ENCODE results near the gene ANG. TPM values are rescaled to one million over a fixed set of nuclear protein-coding genes. Genes with fewer than 3 reads are reported as not detected.

The ANG gene
- total and polyA plus RNA-seq, 2 donors (not counting 1 experiment from before 2014, with no cell fraction given), result 1.7 to 2.0 TPM

- ChIA-PET CTCF (interaction anchor here (0.6 to 1.2 kb wide), 3 partner anchors 10 to 402 kb away, joined by 3 read pairs; no protein-coding TSS in a partner anchor), POLR2A (no interaction called here)
- Histone ChIP-seq H3K79me2 (ENCODE audit: control insufficient read depth, insufficient read depth, low read length) (no peaks in the 10 kb centered on the region), H3K9me3 (ENCODE audit: control extremely low read depth in 1 of 3, control insufficient read depth in 2 of 3, insufficient read depth in 1 of 3, low read length in 2 of 3) (peaks cover 0 to 2% (median 0%) of the 10 kb centered on the region in 3 donors), H3K27ac (ENCODE audit: low read length in 2 of 2) (no peak overlapping the region), H2AFZ (ENCODE audit: insufficient read depth, low read depth, low read length, poor library complexity, severe bottlenecking) (no peak overlapping the region), H3K9ac (ENCODE audit: low read length) (no peak overlapping the region), H3K4me1 (ENCODE audit: control insufficient read depth in 2 of 2, insufficient read depth in 2 of 2, low read length in 2 of 2) (peaks cover 0 to 14% of the 10 kb centered on the region in 2 donors), H3K4me3 (ENCODE audit: control extremely low read depth in 1 of 5, extremely low read depth in 1 of 5, insufficient read depth in 1 of 5, low read depth in 2 of 5, low read length in 4 of 5) (no peak overlapping the region), H3K4me2 (replicated peaks; ENCODE audit: low read depth, low read length, poor library complexity, severe bottlenecking) (no peak overlapping the region), H3K36me3 (replicated peaks in 1 of 2; ENCODE audit: control extremely low read depth in 1 of 2, control insufficient read depth in 1 of 2, extremely low read depth in 1 of 2, insufficient read depth in 2 of 2, low read length in 1 of 2) (no peaks in the 10 kb centered on the region), H4K20me1 (ENCODE audit: control insufficient read depth, insufficient read depth, low read length, poor library complexity, severe bottlenecking) (no peaks in the 10 kb centered on the region), H3K27me3 (replicated peaks in 1 of 4; ENCODE audit: control extremely low read depth in 1 of 4, control insufficient read depth in 3 of 4, insufficient read depth in 4 of 4, low read length in 3 of 4) (no peaks in the 10 kb centered on the region)
- H3K9me3 Mint-ChIP-seq (ENCODE audit: insufficient read depth), result no peaks in the 10 kb centered on the region
- no peak for TF ChIP-seq EZH2 (IDR thresholded peaks at IDR 0.05; ENCODE audit: borderline replicate concordance, insufficient read depth, low read depth, low read length, poor library complexity, severe bottlenecking)
- TF ChIP-seq CTCF (IDR thresholded peaks at IDR 0.05), result no peak
- H3K27ac Mint-ChIP-seq, result no peak overlapping the region
- intact Hi-C loops (cut with micrococcal nuclease), result no loop called here
- WGBS (ENCODE audit: insufficient coverage), result no CpG with 5 or more reads among the region's 5 CpGs
- H3K27me3 Mint-ChIP-seq, result peaks cover 8% of the 10 kb centered on the region
- ATAC-seq (ENCODE audit: low read depth) (no peak), DNase-seq (no peak)
- no peak overlapping the region for H3K4me3 Mint-ChIP-seq
- H3K4me1 Mint-ChIP-seq, result peaks cover 24% of the 10 kb centered on the region
These were observed 43.9 kb downstream of the ANG start for GRCh38 chr14:20732477-20732876.

- no peak for ATAC-seq (ENCODE audit: low read depth)
- intact Hi-C loops (cut with micrococcal nuclease), result no loop called here
- DNase-seq, result no peak
- peaks cover 5% of the 10 kb centered on the region for H3K27me3 Mint-ChIP-seq
- no peak for TF ChIP-seq EZH2 (IDR thresholded peaks at IDR 0.05; ENCODE audit: borderline replicate concordance, insufficient read depth, low read depth, low read length, poor library complexity, severe bottlenecking)
- no peak for TF ChIP-seq CTCF (IDR thresholded peaks at IDR 0.05)
- no peaks in the 10 kb centered on the region for H4K20me1 ChIP-seq (ENCODE audit: control insufficient read depth, insufficient read depth, low read length, poor library complexity, severe bottlenecking)
- H3K4me2 ChIP-seq (replicated peaks; ENCODE audit: low read depth, low read length, poor library complexity, severe bottlenecking), result no peak overlapping the region
- H3K4me3 Mint-ChIP-seq, result no peak overlapping the region
- H3K27ac ChIP-seq (ENCODE audit: low read length in 2 of 2), result no peak overlapping the region
- no peaks in the 10 kb centered on the region for H3K79me2 ChIP-seq (ENCODE audit: control insufficient read depth, insufficient read depth, low read length)
- 69% methylated on average over 3 of the region's 6 CpGs for WGBS (ENCODE audit: insufficient coverage)
- no peaks in the 10 kb centered on the region for H3K9me3 Mint-ChIP-seq (ENCODE audit: insufficient read depth)
- ChIA-PET POLR2A (no interaction called here), CTCF (interaction anchor here (0.9 to 1.2 kb wide), 3 partner anchors 9 to 125 kb away, joined by 3 read pairs; no protein-coding TSS in a partner anchor)
- no peak overlapping the region for H3K4me3 ChIP-seq (ENCODE audit: control extremely low read depth in 1 of 5, extremely low read depth in 1 of 5, insufficient read depth in 1 of 5, low read depth in 2 of 5, low read length in 4 of 5)
- H3K9me3 ChIP-seq (ENCODE audit: control extremely low read depth in 1 of 3, control insufficient read depth in 2 of 3, insufficient read depth in 1 of 3, low read length in 2 of 3), result peaks cover 0 to 2% (median 0%) of the 10 kb centered on the region in 3 donors
- peaks cover 22% of the 10 kb centered on the region for H3K4me1 Mint-ChIP-seq
- no peak overlapping the region for H3K27ac Mint-ChIP-seq
- H3K9ac ChIP-seq (ENCODE audit: low read length), result no peak overlapping the region
- H3K4me1 ChIP-seq (ENCODE audit: control insufficient read depth in 2 of 2, insufficient read depth in 2 of 2, low read length in 2 of 2), result peaks cover 0 to 14% of the 10 kb centered on the region in 2 donors
- no peaks in the 10 kb centered on the region for H3K27me3 ChIP-seq (replicated peaks in 1 of 4; ENCODE audit: control extremely low read depth in 1 of 4, control insufficient read depth in 3 of 4, insufficient read depth in 4 of 4, low read length in 3 of 4)
- no peak overlapping the region for H2AFZ ChIP-seq (ENCODE audit: insufficient read depth, low read depth, low read length, poor library complexity, severe bottlenecking)
- H3K36me3 ChIP-seq (replicated peaks in 1 of 2; ENCODE audit: control extremely low read depth in 1 of 2, control insufficient read depth in 1 of 2, extremely low read depth in 1 of 2, insufficient read depth in 2 of 2, low read length in 1 of 2), result no peaks in the 10 kb centered on the region
These were observed 44.5 kb downstream of the ANG start for GRCh38 chr14:20732979-20733635.

Measured in B cell (primary cell).